GM12878 (cell line): ENCODE results near the gene PHACTR1. TPM values are rescaled to one million over a fixed set of nuclear protein-coding genes. Genes with fewer than 3 reads are reported as not detected.

Source experiments
- ATAC-seq: fragments of 200-7000 bp; cut with Tn5 transposase; 3 replicates; pipeline ENCODE4 v1.9.1; 2020; ENCODE audit warnings: mild to moderate bottlenecking, moderate library complexity
- BruUV-seq: library from RNA; stranded (reverse); fragments of 400-500 nt; replicated peaks from 2 replicates; lab custom pipeline; 2021; lab: Mats Ljungman, UMichigan
- CTCF ChIA-PET: fragments of 300-600 bp; sonication (Branson Sonifier 250); formaldehyde crosslinking; extraction: SDS; loops from one replicate; lab custom pipeline; 2021; ENCODE audit warnings: inconsistent platforms; lab: Yijun Ruan, JAX
- POLR2A ChIA-PET: fragments of 350-600 bp; formaldehyde crosslinking; extraction: SDS; loops from one replicate; lab custom pipeline; 2021; ENCODE audit warnings: inconsistent platforms; lab: Charles Lee
- RAD21 ChIA-PET: fragments of 300-600 bp; sonication (Branson Sonifier 250); formaldehyde crosslinking; loops from one replicate; lab custom pipeline; 2023; ENCODE audit warnings: antibody characterized with exemption; ENCODE audit not compliant: unreplicated experiment; lab: Charles Lee
- SMC1A ChIA-PET: fragments of 300-600 bp; sonication (Branson Sonifier 250); formaldehyde crosslinking; loops from one replicate; lab custom pipeline; 2023; ENCODE audit not compliant: unreplicated experiment, uncharacterized antibody; lab: Charles Lee
- DNase-seq: peaks from one replicate; pipeline ENCODE4 v3.0.0-alpha.2; 2011; ENCODE audit warnings: low read depth, low spot score
- FAIRE-seq: peaks from 3 replicates; lab custom pipeline; 2011; peaks lifted over from hg19 to GRCh38; lab: Jason Lieb, UNC
- H2AFZ ChIP-seq: 2 replicates; pipeline ENCODE4 v1.6.0; 2011; ENCODE audit warnings: low read depth, low read length, control low read depth; ENCODE audit not compliant: control insufficient read depth
- H3K27ac ChIP-seq: 2 replicates; pipeline ENCODE4 v1.5.1; 2011; ENCODE audit warnings: control low read depth; ENCODE audit not compliant: control insufficient read depth, insufficient read depth
- H3K27me3 ChIP-seq, 2 experiments: replicated peaks in 1 of 2; 2 replicates each; pipeline versions ENCODE4 v1.6.0 to v1.6.1; 2011; ENCODE audit warnings: low read length in 1 of 2; ENCODE audit not compliant: control insufficient read depth in 2 of 2, insufficient read depth in 2 of 2
- H3K36me3 ChIP-seq, 2 experiments: 2 replicates each; pipeline ENCODE4 v1.5.1; 2011; ENCODE audit warnings: low read length in 1 of 2; ENCODE audit not compliant: control insufficient read depth in 2 of 2, insufficient read depth in 2 of 2
- H3K4me1 ChIP-seq: 2 replicates; pipeline ENCODE4 v1.6.1; 2011; ENCODE audit warnings: mild to moderate bottlenecking, low read length, moderate library complexity, mixed read lengths; ENCODE audit not compliant: control insufficient read depth, insufficient read depth
- H3K4me2 ChIP-seq: 2 replicates; pipeline ENCODE4 v1.6.0; 2011; ENCODE audit warnings: control low read depth; ENCODE audit not compliant: control insufficient read depth, insufficient read depth
- H3K4me3 ChIP-seq: fragments of 200-600 bp; sonication (generic); 2 replicates; pipeline ENCODE4 v1.5.1; 2016
- H3K79me2 ChIP-seq: 2 replicates; pipeline ENCODE4 v1.6.0; 2011; ENCODE audit warnings: low read length; ENCODE audit not compliant: control insufficient read depth, insufficient read depth
- H3K9ac ChIP-seq: 2 replicates; pipeline ENCODE4 v1.8.0; 2011; ENCODE audit warnings: low read length, control low read depth, mixed read lengths; ENCODE audit not compliant: control insufficient read depth, insufficient read depth
- H3K9me3 ChIP-seq: replicated peaks from 3 replicates; pipeline ENCODE4 v1.5.1; 2011; ENCODE audit warnings: mild to moderate bottlenecking, low read length; ENCODE audit not compliant: control insufficient read depth, insufficient read depth
- H4K20me1 ChIP-seq: 2 replicates; pipeline ENCODE4 v1.6.0; 2011; ENCODE audit not compliant: control insufficient read depth, insufficient read depth
- CBFB ChIP-seq: IDR thresholded peaks from 2 replicates; pipeline ENCODE4 v1.6.1; 2016; ENCODE audit warnings: antibody characterized with exemption, low read depth
- CHD2 ChIP-seq: IDR thresholded peaks from 2 replicates; pipeline ENCODE4 v1.6.1; 2011; ENCODE audit warnings: low read depth, low read length, improper control_type of control experiment, borderline replicate concordance
- CHD4 ChIP-seq: fragments of 200-600 bp; sonication (generic); IDR thresholded peaks from 2 replicates; pipeline ENCODE4 v1.6.1; 2016; ENCODE audit warnings: mild to moderate bottlenecking
- CREM ChIP-seq: IDR thresholded peaks from 2 replicates; pipeline ENCODE4 v1.6.1; 2014; ENCODE audit warnings: antibody characterized with exemption, low read depth
- MEF2A ChIP-seq: IDR thresholded peaks from 2 replicates; pipeline ENCODE4 v1.6.1; 2011; ENCODE audit warnings: low read depth, mild to moderate bottlenecking, low read length, moderate library complexity; ENCODE audit not compliant: insufficient read depth
- POLR2A ChIP-seq: IDR thresholded peaks from 2 replicates; pipeline ENCODE4 v1.6.1; 2011; ENCODE audit warnings: low read depth, mild to moderate bottlenecking, low read length
- POU2F2 ChIP-seq: IDR thresholded peaks from 3 replicates; pipeline ENCODE4 v1.6.1; 2011; ENCODE audit warnings: low read depth, mild to moderate bottlenecking, low read length, borderline replicate concordance
- RAD51 ChIP-seq: fragments of 450-650 bp; IDR thresholded peaks from 2 replicates; pipeline ENCODE4 v1.6.1; 2016; ENCODE audit warnings: moderate library complexity, mild to moderate bottlenecking, inconsistent platforms
- SPI1 ChIP-seq: IDR thresholded peaks from 2 replicates; pipeline ENCODE4 v1.6.1; 2011; ENCODE audit warnings: low read depth, mild to moderate bottlenecking, low read length, moderate library complexity, borderline replicate concordance; ENCODE audit not compliant: insufficient read depth
- SREBF1 ChIP-seq: IDR thresholded peaks from 2 replicates; pipeline ENCODE4 v1.6.1; 2012; ENCODE audit warnings: mild to moderate bottlenecking, low read length
- TBL1XR1 ChIP-seq: IDR thresholded peaks from 2 replicates; pipeline ENCODE4 v1.6.1; 2012; ENCODE audit warnings: low read depth, low read length, improper control_type of control experiment
- WGBS: methylation state at CpG from one replicate; pipeline ENCODE4 v1.1.6; 2016; ENCODE audit warnings: low lambda C conversion rate; ENCODE audit not compliant: insufficient replicate concordance, insufficient coverage; ENCODE audit errors: missing lambda C conversion rate; 5-methylcytosine and 5-hydroxymethylcytosine counted together
- in situ Hi-C: fragments of 300-500 bp; cut with MboI; formaldehyde crosslinking; loops from 9 replicates; pipeline ENCODE4 v1.14.3; 2018; ENCODE audit warnings: mixed read lengths
- intact Hi-C: fragments of 100-400 bp; cut with micrococcal nuclease; formaldehyde crosslinking; loops from one replicate; pipeline ENCODE4 v1.14.2; 2022; ENCODE audit not compliant: unreplicated experiment
- polyA plus RNA-seq, 11 experiments: library from polyadenylated mRNA; depleted of rRNA in 4 of 11; unstranded in 6 of 11; stranded (reverse) in 5 of 11; fragments of >200 nt; fragmentation: Nextera tagmentation in 4 of 11; fragmentation: Illumina TruSeq in 1 of 11; extraction: Ambion mirVana in 4 of 11; extraction: Trizol in 1 of 11; gene quantifications; 1 replicate in 1 of 11; 2 replicates in 10 of 11; pipeline versions ENCODE4 v1.2.1 to v1.2.3, GENCODE V29; 2011 to 2016; ENCODE audit warnings: inconsistent platforms in 2 of 11, missing spikeins in 2 of 11, low read depth in 1 of 11
- total RNA-seq, 4 experiments: library from RNA; depleted of rRNA in 3 of 4; stranded (reverse); fragments of >200 nt in 3 of 4; fragmentation: Illumina TruSeq in 1 of 4; extraction: Trizol in 1 of 4; gene quantifications; 2 replicates each; pipeline versions ENCODE4 v1.2.1 to v1.2.3, GENCODE V29; 2013 to 2021
- TF ChIP-seq, protein P1 (sequence below): fragments of 450-650 bp; IDR thresholded peaks from 2 replicates; pipeline ENCODE4 v1.6.1; 2014; ENCODE audit warnings: mild to moderate bottlenecking
- TF ChIP-seq, protein P2 (sequence below): fragments of 450-650 bp; IDR thresholded peaks from 2 replicates; pipeline ENCODE4 v1.6.1; 2017; ENCODE audit warnings: antibody characterized with exemption, mild to moderate bottlenecking, moderate library complexity

PHACTR1 gene
- total and polyA plus RNA-seq, 10 of the 15 experiments (the other 5 are each of a cell fraction or from before 2014, with no cell fraction given): 34.2 to 94.6 (median 62.3) TPM

DNA sequence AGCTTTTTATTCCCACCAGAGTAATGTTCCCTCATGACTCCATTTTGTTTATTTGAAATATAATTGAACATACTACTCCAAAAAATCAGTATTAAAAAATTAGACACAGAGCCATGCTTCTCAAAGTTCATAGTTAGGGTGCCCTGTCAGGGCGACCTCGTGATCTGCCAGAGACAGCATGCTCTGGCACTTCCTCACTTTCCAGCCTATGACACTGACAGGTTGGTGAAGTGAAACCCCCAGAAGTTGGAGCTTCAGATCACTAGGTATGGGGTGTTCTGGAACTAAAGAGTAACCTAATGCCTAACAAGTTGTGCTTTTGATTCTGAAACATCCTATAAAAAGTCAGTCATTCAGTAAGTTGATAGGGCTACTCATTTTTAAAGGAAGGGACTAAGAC is 518.8 kb downstream of the PHACTR1 start:
- ChIA-PET POLR2A (interaction anchor here (0.5 to 2.7 kb wide), 5 partner anchors 9 to 1917 kb away, joined by 3 to 11 read pairs (median 4); no protein-coding TSS in a partner anchor), RAD21 (interaction anchor here (0.7 to 4.0 kb wide), 2 partner anchors 25 to 226 kb away, joined by 4 to 25 read pairs; no protein-coding TSS in a partner anchor), CTCF (interaction anchor here (0.7 to 1.8 kb wide), 4 partner anchors 10 to 104 kb away, joined by 3 to 5 read pairs (median 4); no protein-coding TSS in a partner anchor), SMC1A (interaction anchor here (1.0 to 6.2 kb wide), 7 partner anchors 13 to 51 kb away, joined by 3 to 49 read pairs (median 9); no protein-coding TSS in a partner anchor)
- H3K79me2 ChIP-seq: no peaks in the 10 kb centered on the region
- H3K9me3 ChIP-seq: no peaks in the 10 kb centered on the region; the same call in 1 of the 3 replicates
- 96% methylated on average over 2 of the region's 2 CpGs for WGBS
- no peak overlapping the region for H3K9ac ChIP-seq
- H3K4me1 ChIP-seq: peaks cover 9% of the 10 kb centered on the region; the same call in 1 of the 2 replicates
- FAIRE-seq (no peak), ATAC-seq (0 out of 3 replicates have a peak, but pooled peaks have one; percentile 30), DNase-seq (no peak)
- no peaks in the 10 kb centered on the region for H3K27me3 ChIP-seq
- H3K4me2 ChIP-seq: no peak overlapping the region
- in situ Hi-C loops: no loop called here
- no peaks in the 10 kb centered on the region for H4K20me1 ChIP-seq
- no peak overlapping the region for H3K27ac ChIP-seq
- no TSS peak for BruUV-seq
- intact Hi-C loops: no loop called here
- no peak overlapping the region for H3K4me3 ChIP-seq
- TF ChIP-seq CHD2: no peak
- TF ChIP-seq SPI1: peak; percentile 23; the same call in 1 of the 2 replicates
- no peaks in the 10 kb centered on the region for H3K36me3 ChIP-seq
- no peak overlapping the region for H2AFZ ChIP-seq

DNA sequence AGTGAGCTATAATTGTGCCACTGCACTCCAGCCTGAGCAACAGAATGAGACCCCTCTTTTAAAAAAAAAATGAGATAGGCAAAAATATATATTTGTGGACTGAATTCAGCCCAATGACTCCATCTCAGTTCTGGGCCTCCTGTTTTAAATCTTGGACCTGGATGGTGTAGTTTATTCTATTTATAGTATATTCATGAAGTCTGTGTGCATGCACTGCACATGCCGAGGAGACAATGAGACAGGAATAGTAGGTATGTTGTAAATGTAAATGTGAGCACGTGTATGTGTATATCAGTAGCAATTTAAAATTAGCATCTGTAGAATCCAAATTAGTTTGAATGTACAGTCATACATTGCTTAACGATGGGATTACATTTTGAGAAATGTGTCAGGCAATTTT is 520.8 kb downstream of the PHACTR1 start:
- H3K9me3 ChIP-seq: no peaks in the 10 kb centered on the region; the same call in 2 of the 3 replicates
- POLR2A ChIA-PET: interaction anchor here (1.1 kb wide), 1 partner anchor 36 kb away, joined by 3 read pairs; no protein-coding TSS in a partner anchor
- H3K79me2 ChIP-seq: no peaks in the 10 kb centered on the region
- FAIRE-seq (no peak), DNase-seq (no peak), ATAC-seq (no peak)
- no peaks in the 10 kb centered on the region for H3K36me3 ChIP-seq
- H3K9ac ChIP-seq: no peak overlapping the region
- no peak overlapping the region for H3K4me2 ChIP-seq
- no peaks in the 10 kb centered on the region for H3K27me3 ChIP-seq
- H2AFZ ChIP-seq: no peak overlapping the region
- BruUV-seq: no TSS peak
- intact Hi-C loops (no loop called here), in situ Hi-C loops (no loop called here)
- H3K27ac ChIP-seq: no peak overlapping the region
- H4K20me1 ChIP-seq: no peaks in the 10 kb centered on the region
- SMC1A ChIA-PET: interaction anchor here (1.0 to 6.2 kb wide), 4 partner anchors 13 to 40 kb away, joined by 3 to 49 read pairs (median 12); no protein-coding TSS in a partner anchor
- H3K4me1 ChIP-seq: peaks cover 5% of the 10 kb centered on the region; the same call in 1 of the 2 replicates
- RAD21 ChIA-PET: interaction anchor here (4.0 kb wide), 1 partner anchor 23 kb away, joined by 25 read pairs; no protein-coding TSS in a partner anchor
- no peak overlapping the region for H3K4me3 ChIP-seq
- CTCF ChIA-PET: no interaction called here
- WGBS: 17% methylated on average over 3 of the region's 3 CpGs
- TF ChIP-seq CREM (no peak), CHD4 (no peak), POU2F2 (no peak), RAD51 (no peak), SREBF1 (no peak), POLR2A (no peak), CBFB (no peak), MEF2A (no peak), TBL1XR1 (no peak)
- TF ChIP-seq, protein P1, sequence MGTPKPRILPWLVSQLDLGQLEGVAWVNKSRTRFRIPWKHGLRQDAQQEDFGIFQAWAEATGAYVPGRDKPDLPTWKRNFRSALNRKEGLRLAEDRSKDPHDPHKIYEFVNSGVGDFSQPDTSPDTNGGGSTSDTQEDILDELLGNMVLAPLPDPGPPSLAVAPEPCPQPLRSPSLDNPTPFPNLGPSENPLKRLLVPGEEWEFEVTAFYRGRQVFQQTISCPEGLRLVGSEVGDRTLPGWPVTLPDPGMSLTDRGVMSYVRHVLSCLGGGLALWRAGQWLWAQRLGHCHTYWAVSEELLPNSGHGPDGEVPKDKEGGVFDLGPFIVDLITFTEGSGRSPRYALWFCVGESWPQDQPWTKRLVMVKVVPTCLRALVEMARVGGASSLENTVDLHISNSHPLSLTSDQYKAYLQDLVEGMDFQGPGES: no peak
- TF ChIP-seq, protein P2, sequence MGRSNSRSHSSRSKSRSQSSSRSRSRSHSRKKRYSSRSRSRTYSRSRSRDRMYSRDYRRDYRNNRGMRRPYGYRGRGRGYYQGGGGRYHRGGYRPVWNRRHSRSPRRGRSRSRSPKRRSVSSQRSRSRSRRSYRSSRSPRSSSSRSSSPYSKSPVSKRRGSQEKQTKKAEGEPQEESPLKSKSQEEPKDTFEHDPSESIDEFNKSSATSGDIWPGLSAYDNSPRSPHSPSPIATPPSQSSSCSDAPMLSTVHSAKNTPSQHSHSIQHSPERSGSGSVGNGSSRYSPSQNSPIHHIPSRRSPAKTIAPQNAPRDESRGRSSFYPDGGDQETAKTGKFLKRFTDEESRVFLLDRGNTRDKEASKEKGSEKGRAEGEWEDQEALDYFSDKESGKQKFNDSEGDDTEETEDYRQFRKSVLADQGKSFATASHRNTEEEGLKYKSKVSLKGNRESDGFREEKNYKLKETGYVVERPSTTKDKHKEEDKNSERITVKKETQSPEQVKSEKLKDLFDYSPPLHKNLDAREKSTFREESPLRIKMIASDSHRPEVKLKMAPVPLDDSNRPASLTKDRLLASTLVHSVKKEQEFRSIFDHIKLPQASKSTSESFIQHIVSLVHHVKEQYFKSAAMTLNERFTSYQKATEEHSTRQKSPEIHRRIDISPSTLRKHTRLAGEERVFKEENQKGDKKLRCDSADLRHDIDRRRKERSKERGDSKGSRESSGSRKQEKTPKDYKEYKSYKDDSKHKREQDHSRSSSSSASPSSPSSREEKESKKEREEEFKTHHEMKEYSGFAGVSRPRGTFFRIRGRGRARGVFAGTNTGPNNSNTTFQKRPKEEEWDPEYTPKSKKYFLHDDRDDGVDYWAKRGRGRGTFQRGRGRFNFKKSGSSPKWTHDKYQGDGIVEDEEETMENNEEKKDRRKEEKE: no peak
